Small intestine (tissue), 7 donors: ENCODE measurements around the gene LRSAM1. TPM values are rescaled to one million over a fixed set of nuclear protein-coding genes. Genes with fewer than 3 reads are reported as not detected.
A peak's percentile ranks its signal among the peaks of the same experiment; 100 is the strongest.

Source experiments
- DNase-seq, 2 donors: peaks; one replicate each; pipeline versions ENCODE4 v3.0.0 to v3.0.0-alpha.2; 2013
- FAIRE-seq: peaks from 2 replicates; lab custom pipeline; 2012; peaks lifted over from hg19 to GRCh38; lab: Jason Lieb, UNC
- H3K27ac ChIP-seq, 3 donors: one replicate each; pipeline ENCODE4 v1.5.1; 2013; ENCODE audit warnings: low read length in 2 of 3, mild to moderate bottlenecking in 2 of 3, control low read depth in 1 of 3, inconsistent platforms in 1 of 3, low read depth in 1 of 3, moderate library complexity in 1 of 3
- H3K27me3 ChIP-seq, 3 donors: one replicate each; pipeline ENCODE4 v1.6.1; 2013; ENCODE audit warnings: low read length in 3 of 3, inconsistent platforms in 1 of 3; ENCODE audit not compliant: control insufficient read depth in 3 of 3, insufficient read depth in 3 of 3
- H3K36me3 ChIP-seq, 3 donors: one replicate each; pipeline ENCODE4 v1.6.1; 2013; ENCODE audit warnings: low read length in 3 of 3, inconsistent platforms in 1 of 3, low read depth in 1 of 3, mild to moderate bottlenecking in 1 of 3, moderate library complexity in 1 of 3; ENCODE audit not compliant: control insufficient read depth in 3 of 3, insufficient read depth in 2 of 3
- H3K4me1 ChIP-seq, 3 donors: one replicate each; pipeline ENCODE4 v1.6.1; 2013; ENCODE audit warnings: low read length in 2 of 3, inconsistent platforms in 1 of 3, low read depth in 1 of 3, mild to moderate bottlenecking in 1 of 3, moderate library complexity in 1 of 3; ENCODE audit not compliant: control insufficient read depth in 3 of 3, insufficient read depth in 2 of 3
- H3K4me3 ChIP-seq, 3 donors: one replicate each; pipeline ENCODE4 v1.5.1; 2013; ENCODE audit warnings: low read length in 3 of 3, control low read depth in 1 of 3, inconsistent platforms in 1 of 3, low read depth in 1 of 3, mild to moderate bottlenecking in 1 of 3, moderate library complexity in 1 of 3
- H3K9me3 ChIP-seq, 2 donors: one replicate each; pipeline ENCODE4 v1.6.1; 2013; ENCODE audit warnings: low read depth in 1 of 2, low read length in 1 of 2; ENCODE audit not compliant: control insufficient read depth in 2 of 2, insufficient read depth in 1 of 2
- WGBS, 3 donors: extraction: QIAGEN DNeasy Blood & Tissue Kit; methylation state at CpG; one replicate each; pipeline ENCODE4 v1.1.7; 2013; 5-methylcytosine and 5-hydroxymethylcytosine counted together
- polyA plus RNA-seq, 4 donors: library from polyadenylated mRNA; stranded (reverse) in 3 of 4; unstranded in 1 of 4; fragments of 200-250 nt in 3 of 4; fragments of 120-200 nt in 1 of 4; gene quantifications; one replicate each; pipeline versions ENCODE4 v1.2.1 to v1.2.3, GENCODE V29; 2013
- donor health status: healthy with polysubstance abuse.
- donor health status: control.
- donor health status: control.
- donor health status: Bipolar disorder and iron deficiency.
- donor health status: healthy.

LRSAM1 gene
- polyA plus RNA-seq, 4 donors, result 12.8 to 22.8 (median 18.2) TPM

DNA sequence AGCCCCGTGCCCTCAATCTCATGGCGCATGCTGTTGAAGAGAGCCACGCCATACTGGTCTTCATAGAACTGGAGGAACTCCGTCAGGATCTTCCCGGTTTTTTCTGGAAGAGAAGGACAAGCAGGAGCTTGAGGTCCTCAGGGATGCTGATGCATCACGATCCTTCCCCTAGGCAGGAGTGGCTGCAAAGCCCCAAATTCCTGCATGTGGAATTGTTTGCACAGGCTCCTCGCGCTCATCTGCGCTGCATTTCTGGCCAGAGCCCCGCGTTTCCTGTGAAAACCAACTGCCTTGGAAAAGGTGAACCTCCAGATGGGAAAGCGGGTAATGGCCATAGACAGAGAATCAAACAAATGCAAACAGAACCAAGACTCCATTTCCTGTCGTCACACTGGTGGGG, 80.4 kb downstream of the LRSAM1 start:
- peaks cover 6 to 86% (median 7%) of the 10 kb centered on the region in 3 donors for H3K36me3 ChIP-seq
- no peak overlapping the region for H3K27ac ChIP-seq
- H3K27me3 ChIP-seq, result no peaks in the 10 kb centered on the region
- H3K4me3 ChIP-seq, result no peak overlapping the region
- DNase-seq, result no peak
- H3K9me3 ChIP-seq, result no peaks in the 10 kb centered on the region
- WGBS, 3 donors, result 78 to 88% (median 84%) methylated on average over 13 of the region's 13 CpGs
- H3K4me1 ChIP-seq, result no peaks in the 10 kb centered on the region
- no peak for FAIRE-seq

DNA sequence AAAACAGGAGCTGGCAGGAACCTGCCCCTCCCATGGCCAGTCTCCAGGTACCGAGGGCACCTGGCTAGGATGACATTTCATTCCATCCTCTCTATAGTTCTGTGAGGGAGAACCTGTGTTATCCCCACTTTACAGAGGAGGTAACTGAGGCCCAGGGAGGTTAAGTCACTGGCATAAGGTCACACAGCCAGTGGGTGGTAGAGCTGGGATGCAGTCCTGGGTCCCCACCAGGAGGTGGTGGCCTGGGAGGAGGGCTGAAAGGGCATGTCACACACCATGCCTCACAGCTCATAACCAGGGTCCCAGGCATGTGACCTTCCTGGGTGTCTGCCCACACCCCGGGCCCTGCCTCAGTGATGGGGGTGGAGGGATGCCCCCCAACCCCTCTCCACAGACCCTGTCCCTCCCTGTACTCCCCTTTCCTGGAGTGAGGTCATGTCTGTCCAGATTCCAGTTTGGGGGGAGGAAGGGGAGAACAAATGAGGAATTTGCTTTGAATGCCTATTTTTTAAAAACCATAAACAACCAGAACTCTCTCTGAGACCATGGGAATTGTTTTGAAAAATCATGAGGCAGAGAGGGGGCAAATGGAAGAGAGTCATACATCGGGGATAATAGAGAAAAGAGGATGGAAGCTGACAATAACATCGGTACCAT, 83.1 kb downstream of the LRSAM1 start:
- 80 to 93% (median 91%) methylated on average over 4 of the region's 4 CpGs for WGBS, 3 donors
- Histone ChIP-seq H3K27ac (peak overlapping the region in 1 of 3 donors; percentile 17), H3K27me3 (no peaks in the 10 kb centered on the region), H3K4me1 (peaks cover 0 to 7% (median 0%) of the 10 kb centered on the region in 3 donors), H3K9me3 (no peaks in the 10 kb centered on the region), H3K4me3 (no peak overlapping the region), H3K36me3 (peaks cover 4 to 75% (median 4%) of the 10 kb centered on the region in 3 donors)
- DNase-seq (no peak), FAIRE-seq (no peak)

DNA sequence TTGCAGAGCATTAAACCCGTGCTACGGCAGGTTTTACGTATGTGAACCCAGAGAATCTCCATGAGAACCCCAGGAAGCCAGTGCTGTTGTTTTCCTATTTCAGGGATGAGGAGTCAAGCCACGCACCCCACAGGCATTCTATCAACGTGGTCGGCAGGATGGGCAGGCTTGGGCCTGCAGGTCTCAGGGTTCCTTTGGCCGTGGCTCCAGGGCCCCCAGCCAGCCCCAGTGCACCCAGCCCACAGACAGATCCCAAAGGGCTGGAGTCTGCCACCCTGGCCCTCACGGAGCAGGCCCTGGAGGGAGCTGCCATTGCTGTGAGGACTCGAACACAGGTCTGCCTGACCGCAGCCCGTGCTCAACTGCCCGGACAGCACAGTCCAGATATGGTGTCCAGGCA, 83.6 kb downstream of the LRSAM1 start:
- 63 to 75% (median 69%) methylated on average over 12 of the region's 12 CpGs for whole genome bisulfite sequencing, 3 donors
- H3K27ac ChIP-seq, result no peak overlapping the region
- peaks cover 0 to 7% (median 0%) of the 10 kb centered on the region in 3 donors for H3K4me1 ChIP-seq
- no peak for FAIRE-seq
- H3K36me3 ChIP-seq, result peaks cover 3 to 76% (median 4%) of the 10 kb centered on the region in 3 donors
- no peak overlapping the region for H3K4me3 ChIP-seq
- no peak for DNase-seq
- no peaks in the 10 kb centered on the region for H3K27me3 ChIP-seq
- no peaks in the 10 kb centered on the region for H3K9me3 ChIP-seq

DNA sequence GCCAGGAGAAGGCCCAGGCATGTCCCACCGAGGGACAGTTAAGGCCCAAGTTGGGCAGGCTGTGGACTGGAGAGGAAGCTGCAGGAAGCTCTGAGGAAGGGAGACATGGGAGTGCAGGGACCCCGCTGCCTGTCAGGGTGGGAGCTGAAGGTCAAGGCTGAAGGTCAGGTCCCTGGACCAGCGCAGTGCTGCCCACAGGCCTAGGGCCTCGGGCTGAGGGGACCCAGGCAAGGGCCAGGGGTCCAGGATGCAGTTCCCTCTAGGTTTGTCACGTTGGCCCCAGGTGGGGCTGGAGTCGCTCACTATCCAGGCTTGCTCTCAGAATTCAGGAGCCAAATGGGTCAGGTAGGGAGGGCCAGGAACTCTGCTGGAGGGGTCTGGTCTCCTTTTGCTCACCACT, 84.1 kb downstream of the LRSAM1 start:
- no peak for DNase-seq
- Histone ChIP-seq H3K4me3 (no peak overlapping the region), H3K4me1 (peaks cover 0 to 7% (median 0%) of the 10 kb centered on the region in 3 donors), H3K36me3 (peaks cover 0 to 76% (median 3%) of the 10 kb centered on the region in 3 donors), H3K27ac (peak overlapping the region in 1 of 3 donors; percentile 35), H3K27me3 (no peaks in the 10 kb centered on the region), H3K9me3 (no peaks in the 10 kb centered on the region)
- WGBS, 3 donors, result 79 to 84% (median 83%) methylated on average over 6 of the region's 6 CpGs
- FAIRE-seq, result no peak

DNA sequence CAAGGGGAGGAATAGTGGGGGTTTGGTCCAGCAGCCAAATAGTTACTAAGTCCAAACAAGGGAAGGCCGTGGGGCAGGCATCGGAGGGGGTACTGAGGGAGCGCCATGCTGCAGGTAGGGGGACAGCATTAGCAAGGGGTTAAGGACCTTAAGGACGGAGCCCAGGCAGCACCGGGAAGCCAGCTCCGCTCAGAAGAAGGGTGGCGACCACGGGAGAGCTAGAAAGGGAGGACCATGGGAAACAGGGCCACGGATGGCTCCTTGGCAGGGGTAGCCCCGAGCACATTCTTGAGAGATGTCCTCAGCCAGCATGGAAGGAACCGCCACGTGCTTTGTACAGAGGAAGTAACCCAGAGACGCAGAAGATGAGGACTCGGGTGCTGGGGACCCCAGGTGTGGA, 84.5 kb downstream of the LRSAM1 start:
- 63 to 83% (median 75%) methylated on average over 14 of the region's 14 CpGs for whole genome bisulfite sequencing, 3 donors
- peaks cover 0 to 9% (median 0%) of the 10 kb centered on the region in 3 donors for H3K4me1 ChIP-seq
- peak overlapping the region in 1 of 3 donors; percentile 35 for H3K27ac ChIP-seq
- no peaks in the 10 kb centered on the region for H3K27me3 ChIP-seq
- FAIRE-seq (no peak), DNase-seq (no peak)
- H3K4me3 ChIP-seq, result no peak overlapping the region
- no peaks in the 10 kb centered on the region for H3K9me3 ChIP-seq
- peaks cover 0 to 76% (median 3%) of the 10 kb centered on the region in 3 donors for H3K36me3 ChIP-seq

GRCh38 chr9:127536499-127536898, 85.2 kb downstream of the LRSAM1 start:
- FAIRE-seq, result no peak
- H3K9me3 ChIP-seq, result no peaks in the 10 kb centered on the region
- peaks cover 0 to 79% (median 3%) of the 10 kb centered on the region in 3 donors for H3K36me3 ChIP-seq
- 80 to 89% (median 82%) methylated on average over 8 of the region's 8 CpGs for whole genome bisulfite sequencing, 3 donors
- H3K27ac ChIP-seq, result peak overlapping the region in 1 of 3 donors; percentile 28
- no peaks in the 10 kb centered on the region for H3K27me3 ChIP-seq
- H3K4me3 ChIP-seq, result no peak overlapping the region
- no peak for DNase-seq
- H3K4me1 ChIP-seq, result peaks cover 0 to 12% (median 0%) of the 10 kb centered on the region in 3 donors

GRCh38 chr9:127537014-127537413, 85.7 kb downstream of the LRSAM1 start:
- peak in 1 of 2 donors; percentile 37 for DNase-seq
- no peak for FAIRE-seq
- H3K4me3 ChIP-seq, result no peak overlapping the region
- peak overlapping the region in 1 of 3 donors; percentile 11 for H3K27ac ChIP-seq
- 23 to 57% (median 39%) methylated on average over 8 of the region's 8 CpGs for WGBS, 3 donors
- no peaks in the 10 kb centered on the region for H3K9me3 ChIP-seq
- peaks cover 0 to 12% (median 0%) of the 10 kb centered on the region in 3 donors for H3K4me1 ChIP-seq
- H3K36me3 ChIP-seq, result peaks cover 0 to 79% (median under 1%) of the 10 kb centered on the region in 3 donors
- no peaks in the 10 kb centered on the region for H3K27me3 ChIP-seq

DNA sequence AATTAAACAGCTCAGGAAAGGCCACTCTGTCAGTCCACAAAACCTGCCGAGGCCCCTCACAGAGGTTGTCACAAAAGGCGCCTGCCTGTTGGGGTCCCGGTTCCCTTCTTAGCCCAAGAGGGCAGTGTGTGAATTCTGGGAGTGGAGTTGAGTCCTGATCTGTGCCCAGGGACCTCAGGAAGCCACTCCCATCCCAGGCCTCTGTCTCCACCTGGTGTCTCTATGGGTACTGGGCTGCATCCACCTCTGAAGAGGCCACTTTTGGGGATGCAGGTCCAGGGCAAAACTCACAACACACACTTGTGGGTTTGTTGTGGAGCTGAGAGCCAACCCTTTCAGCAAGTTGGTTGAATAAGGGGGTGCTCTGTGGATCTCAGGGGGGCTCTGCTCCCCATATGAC, 86.5 kb downstream of the LRSAM1 start:
- Histone ChIP-seq H3K4me3 (no peak overlapping the region), H3K27me3 (no peaks in the 10 kb centered on the region), H3K9me3 (no peaks in the 10 kb centered on the region), H3K36me3 (peaks cover 0 to 77% (median 0%) of the 10 kb centered on the region in 3 donors), H3K27ac (no peak overlapping the region), H3K4me1 (peaks cover 0 to 12% (median 0%) of the 10 kb centered on the region in 3 donors)
- DNase-seq (no peak), FAIRE-seq (no peak)
- WGBS, 3 donors, result 44 to 66% (median 51%) methylated on average over 3 of the region's 3 CpGs
